ENCODE measurements around the gene LRRC59. TPM values are rescaled to one million over a fixed set of nuclear protein-coding genes. Genes with fewer than 3 reads are reported as not detected.

The LRRC59 gene
- total and polyA plus RNA-seq, 2 of the 8 experiments (the other 6 are each of a cell fraction or from before 2014, with no cell fraction given): 48.3 to 117 TPM

GRCh38 chr17:50345432-50346312, 51.7 kb downstream of the LRRC59 start, which contains the start of gene XYLT2:
TSS of gene XYLT2 (plus strand) at chr17:50346126. CDS start at chr17:50346141, 15 bp downstream.
- Histone ChIP-seq H3K4ac (replicated peaks; ENCODE audit: insufficient read length, low read depth, low read length) (peak within 1 kb of the TSS; percentile 65), H2BK5ac (ENCODE audit: low read depth, low read length) (peak within 1 kb of the TSS; percentile 90; the same call in 1 of the 2 replicates), H3K23me2 (ENCODE audit: low read depth, low read length) (peaks cover 17% of the 10 kb centered on the region), H3K9ac (replicated peaks in 1 of 4; ENCODE audit: extremely low read depth in 1 of 4, low read depth in 3 of 4, low read length in 3 of 4) (peak within 1 kb of the TSS; percentile 67 to 83 (median 74)), H2BK120ac (replicated peaks; ENCODE audit: low read depth, low read length) (no peak within 1 kb of the TSS), H3K56ac (replicated peaks; ENCODE audit: insufficient read length, low read depth, low read length) (peak within 1 kb of the TSS; percentile 92), H3K18ac (ENCODE audit: extremely low read depth, low read length) (peak within 1 kb of the TSS; percentile 96), H2BK20ac (ENCODE audit: low read length) (no peak within 1 kb of the TSS), H4K91ac (replicated peaks; ENCODE audit: insufficient read length, low read length) (peak within 1 kb of the TSS; percentile 98), H3K79me1 (ENCODE audit: low read depth, low read length) (peaks cover 14% of the 10 kb centered on the region), H4K20me1 (replicated peaks in 1 of 2; ENCODE audit: control insufficient read depth in 1 of 2, insufficient read depth in 2 of 2, low read length in 2 of 2) (peaks cover 2 to 19% of the 10 kb centered on the region in 2 experiments), H4K5ac (ENCODE audit: insufficient read length, low read depth, low read length) (peak within 1 kb of the TSS; percentile 92), H3K79me2 (ENCODE audit: control insufficient read depth in 1 of 2, insufficient read depth in 2 of 2, low read length in 2 of 2) (peaks cover 0 to 25% of the 10 kb centered on the region in 2 experiments; a peak in 2 of 4 replicates), H3K9me3 (ENCODE audit: insufficient read depth in 2 of 2, low read depth in 1 of 2, low read length in 1 of 2) (no peaks in the 10 kb centered on the region), H2BK12ac (ENCODE audit: low read depth, low read length) (no peak within 1 kb of the TSS), H3K27me3 (replicated peaks in 1 of 4; ENCODE audit: control insufficient read depth in 3 of 4, extremely low read depth in 1 of 4, insufficient read depth in 3 of 4, low read length in 3 of 4) (peaks cover 0 to 9% (median 5%) of the 10 kb centered on the region in 4 experiments; a peak in 4 of 7 replicates), H2AK5ac (ENCODE audit: low read depth, low read length) (no peak within 1 kb of the TSS; the same call in 1 of the 2 replicates), H2BK15ac (ENCODE audit: low read length) (peak within 1 kb of the TSS; percentile 46; the same call in 1 of the 2 replicates), H3K4me1 (replicated peaks in 1 of 4; ENCODE audit: control insufficient read depth in 3 of 4, insufficient read depth in 4 of 4, low read length in 3 of 4) (peaks cover 4 to 17% (median 11%) of the 10 kb centered on the region in 4 experiments), H3K14ac (ENCODE audit: insufficient read length) (peak within 1 kb of the TSS; percentile 81), H3K23ac (ENCODE audit: insufficient read length) (no peak within 1 kb of the TSS), H2AFZ (ENCODE audit: low read length) (no peak within 1 kb of the TSS), H4K8ac (ENCODE audit: extremely low read depth, insufficient read depth, low read length) (peak within 1 kb of the TSS; percentile 90), H3K4me2 (ENCODE audit: insufficient read depth in 1 of 2, low read depth in 2 of 2, low read length in 2 of 2) (peak within 1 kb of the TSS; percentile 95 to 98), H3K27ac (ENCODE audit: low read depth, low read length) (peak within 1 kb of the TSS; percentile 80; the same call in 1 of the 2 replicates), H3K36me3 (ENCODE audit: control insufficient read depth in 2 of 4, insufficient read depth in 4 of 4, low read length in 3 of 4) (no peaks in the 10 kb centered on the region), H3K4me3 (ENCODE audit: extremely low read depth in 1 of 4, insufficient read depth in 2 of 4, low read depth in 3 of 4, low read length in 4 of 4) (peak within 1 kb of the TSS; percentile 81 to 93 (median 88))
- WGBS, 2 experiments (ENCODE audit: extremely low coverage in 1 of 2, insufficient coverage in 1 of 2, insufficient read length in 1 of 2, insufficient replicate concordance in 2 of 2, low coverage in 1 of 2, low lambda C conversion rate in 2 of 2, missing lambda C conversion rate in 1 of 2): 11% methylated on average over 44 of the region's 87 CpGs; no CpG with 5 or more reads in 1 of the 2 experiments
- ChIA-PET CTCF (ENCODE audit: partially characterized antibody) (interaction anchor here (0.5 to 1.6 kb wide), 6 partner anchors 12 to 252 kb away, joined by 3 to 5 read pairs (median 3); partner anchors contain the start of gene LRRC59), POLR2A (ENCODE audit: partially characterized antibody) (interaction anchor here (0.6 to 12.4 kb wide), 10 partner anchors 10 to 1418 kb away, joined by 3 to 135 read pairs (median 4); partner anchors contain the start of gene LRRC59)
- DNase-seq (ENCODE audit: low read depth in 1 of 2, low spot score in 2 of 2) (peak in 1 of 2 experiments; percentile 89), FAIRE-seq (no peak)
- TF ChIP-seq SP1 (IDR thresholded peaks at IDR 0.05; ENCODE audit: low read depth, low read length): no peak
- no peak for TF ChIP-seq POU5F1 (IDR thresholded peaks at IDR 0.05; ENCODE audit: low read depth, low read length)
- TF ChIP-seq E2F6 (IDR thresholded peaks at IDR 0.05): no peak; the same call in 1 of the 2 replicates
- TF ChIP-seq TBP (IDR thresholded peaks at IDR 0.05; ENCODE audit: low read depth, low read length): no peak
- peak; percentile 44 for TF ChIP-seq TAF7 (optimal IDR thresholded peaks at IDR 0.05; ENCODE audit: borderline replicate concordance, low read depth, low read length)
- TF ChIP-seq RFX5 (IDR thresholded peaks at IDR 0.05; ENCODE audit: borderline replicate concordance, low read depth, low read length): no peak
- no peak for TF ChIP-seq NANOG (IDR thresholded peaks at IDR 0.05; ENCODE audit: insufficient read depth, low read depth, low read length, poor library complexity, severe bottlenecking)
- TF ChIP-seq CREB1 (IDR thresholded peaks at IDR 0.05): no peak
- peak; percentile 51 to 60 for TF ChIP-seq POLR2A (IDR thresholded peaks at IDR 0.05; ENCODE audit: control extremely low read depth in 1 of 2, low read depth in 2 of 2, low read length in 2 of 2)
- TF ChIP-seq BACH1 (IDR thresholded peaks at IDR 0.05; ENCODE audit: low read length): peak; percentile 56; the same call in 1 of the 2 replicates
- TF ChIP-seq PHF8 (conservative IDR thresholded peaks at IDR 0.05; ENCODE audit: low read depth, low read length): peak; percentile 79
